Stimulated activated CD4-positive, alpha-beta T cell treated with anti-CD3 and anti-CD28 coated beads, Interleukin-15, amount 100 ng/mL, for 1 hour (primary cell): ENCODE results near the gene TMC3.

Source experiments
- DNase-seq, 2 donors: peaks; one replicate each; pipeline ENCODE4 v3.0.0-alpha.2; 2020; ENCODE audit warnings: low read depth in 1 of 2, low spot score in 1 of 2

The TMC3 gene

GRCh38 chr15:81282606-81282895, 91.5 kb downstream of the TMC3 start:
- no peak for DNase-seq

- DNase-seq = no peak
Measured at GRCh38 chr15:81281766-81282605, 92.0 kb downstream of the TMC3 start.

- no peak for DNase-seq
Measured at GRCh38 chr15:81281456-81281735, 92.6 kb downstream of the TMC3 start.
